ENCODE data around the gene NCBP3.
A peak's percentile ranks its signal among the peaks of the same experiment; 100 is the strongest.

DNA sequence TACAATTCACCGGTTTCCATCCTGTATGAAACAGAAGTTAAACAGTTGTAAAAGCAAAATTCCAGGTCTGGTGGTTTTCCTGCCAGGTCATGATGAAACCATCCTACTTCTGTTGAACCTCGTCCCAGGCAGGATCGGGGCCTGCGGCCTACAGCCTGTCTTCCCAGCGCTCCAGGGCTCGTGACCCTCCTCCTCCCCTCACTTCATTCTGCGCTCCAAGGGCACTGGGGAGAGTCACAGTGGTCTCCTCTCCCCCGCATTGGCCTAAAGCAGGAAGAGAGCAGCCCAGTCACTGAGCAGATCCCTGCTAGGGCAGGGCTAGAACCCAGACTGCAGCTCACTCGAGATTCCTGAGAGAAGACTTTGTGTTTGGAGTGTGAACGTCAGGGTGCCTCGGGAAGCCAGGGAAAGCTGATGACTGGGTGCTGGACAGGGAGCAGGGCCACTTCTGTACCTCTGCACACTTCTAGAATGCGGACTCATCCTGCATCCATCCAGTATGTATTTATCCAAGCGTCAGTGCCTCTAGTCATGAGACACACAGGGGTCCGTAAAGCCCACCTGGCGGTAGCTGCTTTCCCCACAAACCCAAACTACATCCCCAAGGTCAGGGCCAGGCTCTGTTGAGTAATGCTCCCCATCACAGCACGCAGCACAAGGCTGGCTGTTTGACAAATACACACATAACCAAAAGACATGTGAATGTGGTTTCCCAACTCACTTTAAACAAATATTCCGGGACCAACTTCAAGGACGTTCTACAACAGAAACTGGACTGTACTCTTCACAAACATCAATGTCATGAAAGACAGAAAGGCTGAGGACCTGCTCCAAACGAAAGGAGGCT lies 43.4 kb downstream of the NCBP3 start:
- TF ChIP-seq POLR2A (IDR thresholded peaks at IDR 0.05) (no peak), POLR2AphosphoS5 (IDR thresholded peaks at IDR 0.05) (peak; percentile 57)
- TF ChIP-seq, protein P1, sequence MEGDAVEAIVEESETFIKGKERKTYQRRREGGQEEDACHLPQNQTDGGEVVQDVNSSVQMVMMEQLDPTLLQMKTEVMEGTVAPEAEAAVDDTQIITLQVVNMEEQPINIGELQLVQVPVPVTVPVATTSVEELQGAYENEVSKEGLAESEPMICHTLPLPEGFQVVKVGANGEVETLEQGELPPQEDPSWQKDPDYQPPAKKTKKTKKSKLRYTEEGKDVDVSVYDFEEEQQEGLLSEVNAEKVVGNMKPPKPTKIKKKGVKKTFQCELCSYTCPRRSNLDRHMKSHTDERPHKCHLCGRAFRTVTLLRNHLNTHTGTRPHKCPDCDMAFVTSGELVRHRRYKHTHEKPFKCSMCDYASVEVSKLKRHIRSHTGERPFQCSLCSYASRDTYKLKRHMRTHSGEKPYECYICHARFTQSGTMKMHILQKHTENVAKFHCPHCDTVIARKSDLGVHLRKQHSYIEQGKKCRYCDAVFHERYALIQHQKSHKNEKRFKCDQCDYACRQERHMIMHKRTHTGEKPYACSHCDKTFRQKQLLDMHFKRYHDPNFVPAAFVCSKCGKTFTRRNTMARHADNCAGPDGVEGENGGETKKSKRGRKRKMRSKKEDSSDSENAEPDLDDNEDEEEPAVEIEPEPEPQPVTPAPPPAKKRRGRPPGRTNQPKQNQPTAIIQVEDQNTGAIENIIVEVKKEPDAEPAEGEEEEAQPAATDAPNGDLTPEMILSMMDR (IDR thresholded peaks at IDR 0.05) = no peak

Measured in prostate gland (tissue), 2 donors.